Measurements from ENCODE around the gene SLC25A30. TPM values are rescaled to one million over a fixed set of nuclear protein-coding genes. Genes with fewer than 3 reads are reported as not detected.

Gene SLC25A30
- total and polyA plus RNA-seq, 9 of the 15 experiments (the other 6 are each of a cell fraction or from before 2014, with no cell fraction given): 1.1 to 11.1 (median 5.6) TPM

DNA sequence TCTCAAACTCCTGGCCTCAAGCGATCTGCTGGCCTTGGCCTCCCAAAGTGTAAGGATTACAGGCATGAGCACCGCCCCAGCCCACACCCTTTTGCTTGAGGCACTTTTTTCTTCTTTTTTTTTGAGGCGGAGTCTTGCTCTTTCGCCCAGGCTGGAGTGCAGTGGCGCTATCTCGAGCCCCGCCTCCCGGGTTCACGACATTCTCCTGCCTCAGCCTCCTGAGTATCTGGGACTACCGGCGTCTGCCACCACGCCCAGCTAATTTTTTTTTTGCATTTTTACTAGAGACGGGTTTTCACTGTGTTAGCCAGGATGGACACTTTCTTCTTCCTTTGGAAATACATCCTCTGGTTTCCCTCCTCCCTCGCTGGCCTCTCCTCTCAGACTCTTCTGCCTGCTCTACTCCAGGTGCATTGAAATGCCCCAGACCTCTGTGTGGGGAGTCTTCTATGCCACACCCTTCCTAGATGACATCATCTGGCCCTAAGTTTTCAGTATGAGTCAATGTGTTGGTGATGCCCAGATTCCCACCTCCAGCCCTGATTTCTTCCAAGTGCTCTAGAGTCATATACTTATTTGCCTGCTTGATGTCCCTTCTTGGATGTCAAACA is 56.5 kb downstream of the SLC25A30 start (continued):
- TF ChIP-seq, protein P1, sequence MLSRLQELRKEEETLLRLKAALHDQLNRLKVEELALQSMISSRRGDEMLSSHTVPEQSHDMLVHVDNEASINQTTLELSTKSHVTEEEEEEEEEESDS (CRISPR knock-in tag; IDR thresholded peaks at IDR 0.05): no peak
- 0 out of 2 replicates have a peak, but pooled peaks have one; percentile 4 for TF ChIP-seq CBFA2T3 (IDR thresholded peaks at IDR 0.05)
- TF ChIP-seq ATF7 (IDR thresholded peaks at IDR 0.05): peak; percentile 84
- TF ChIP-seq, protein P2, sequence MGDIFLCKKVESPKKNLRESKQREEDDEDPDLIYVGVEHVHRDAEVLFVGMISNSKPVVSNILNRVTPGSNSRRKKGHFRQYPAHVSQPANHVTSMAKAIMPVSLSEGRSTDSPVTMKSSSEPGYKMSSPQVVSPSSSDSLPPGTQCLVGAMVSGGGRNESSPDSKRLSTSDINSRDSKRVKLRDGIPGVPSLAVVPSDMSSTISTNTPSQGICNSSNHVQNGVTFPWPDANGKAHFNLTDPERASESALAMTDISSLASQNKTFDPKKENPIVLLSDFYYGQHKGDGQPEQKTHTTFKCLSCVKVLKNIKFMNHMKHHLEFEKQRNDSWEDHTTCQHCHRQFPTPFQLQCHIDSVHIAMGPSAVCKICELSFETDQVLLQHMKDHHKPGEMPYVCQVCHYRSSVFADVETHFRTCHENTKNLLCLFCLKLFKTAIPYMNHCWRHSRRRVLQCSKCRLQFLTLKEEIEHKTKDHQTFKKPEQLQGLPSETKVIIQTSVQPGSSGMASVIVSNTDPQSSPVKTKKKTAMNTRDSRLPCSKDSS (IDR thresholded peaks at IDR 0.05; ENCODE audit: low read depth, partially characterized antibody): no peak
- no peak for TF ChIP-seq TAL1 (IDR thresholded peaks at IDR 0.05)
- TF ChIP-seq PURB (CRISPR knock-in tag; IDR thresholded peaks at IDR 0.05; ENCODE audit: low read depth): no peak
- TF ChIP-seq, protein P3, sequence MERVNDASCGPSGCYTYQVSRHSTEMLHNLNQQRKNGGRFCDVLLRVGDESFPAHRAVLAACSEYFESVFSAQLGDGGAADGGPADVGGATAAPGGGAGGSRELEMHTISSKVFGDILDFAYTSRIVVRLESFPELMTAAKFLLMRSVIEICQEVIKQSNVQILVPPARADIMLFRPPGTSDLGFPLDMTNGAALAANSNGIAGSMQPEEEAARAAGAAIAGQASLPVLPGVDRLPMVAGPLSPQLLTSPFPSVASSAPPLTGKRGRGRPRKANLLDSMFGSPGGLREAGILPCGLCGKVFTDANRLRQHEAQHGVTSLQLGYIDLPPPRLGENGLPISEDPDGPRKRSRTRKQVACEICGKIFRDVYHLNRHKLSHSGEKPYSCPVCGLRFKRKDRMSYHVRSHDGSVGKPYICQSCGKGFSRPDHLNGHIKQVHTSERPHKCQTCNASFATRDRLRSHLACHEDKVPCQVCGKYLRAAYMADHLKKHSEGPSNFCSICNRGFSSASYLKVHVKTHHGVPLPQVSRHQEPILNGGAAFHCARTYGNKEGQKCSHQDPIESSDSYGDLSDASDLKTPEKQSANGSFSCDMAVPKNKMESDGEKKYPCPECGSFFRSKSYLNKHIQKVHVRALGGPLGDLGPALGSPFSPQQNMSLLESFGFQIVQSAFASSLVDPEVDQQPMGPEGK (CRISPR knock-in tag; IDR thresholded peaks at IDR 0.05; ENCODE audit: borderline replicate concordance): no peak
- 0 out of 4 replicates have a peak, but pooled peaks of 1 of the 2 experiments have one; percentile 17 for TF ChIP-seq FOXK2 (conservative IDR thresholded peaks at IDR 0.05 in 1 of 2, IDR thresholded peaks at IDR 0.05 in 1 of 2; ENCODE audit: low read depth in 2 of 2)
- TF ChIP-seq XRCC4 (IDR thresholded peaks at IDR 0.05; ENCODE audit: extremely low read depth, insufficient read depth, insufficient read length): no peak
- no peak for TF ChIP-seq MCM5 (IDR thresholded peaks at IDR 0.05; ENCODE audit: low read depth)
- TF ChIP-seq ZNF586 (CRISPR knock-in tag; conservative IDR thresholded peaks at IDR 0.05): no peak
- TF ChIP-seq, protein P4, sequence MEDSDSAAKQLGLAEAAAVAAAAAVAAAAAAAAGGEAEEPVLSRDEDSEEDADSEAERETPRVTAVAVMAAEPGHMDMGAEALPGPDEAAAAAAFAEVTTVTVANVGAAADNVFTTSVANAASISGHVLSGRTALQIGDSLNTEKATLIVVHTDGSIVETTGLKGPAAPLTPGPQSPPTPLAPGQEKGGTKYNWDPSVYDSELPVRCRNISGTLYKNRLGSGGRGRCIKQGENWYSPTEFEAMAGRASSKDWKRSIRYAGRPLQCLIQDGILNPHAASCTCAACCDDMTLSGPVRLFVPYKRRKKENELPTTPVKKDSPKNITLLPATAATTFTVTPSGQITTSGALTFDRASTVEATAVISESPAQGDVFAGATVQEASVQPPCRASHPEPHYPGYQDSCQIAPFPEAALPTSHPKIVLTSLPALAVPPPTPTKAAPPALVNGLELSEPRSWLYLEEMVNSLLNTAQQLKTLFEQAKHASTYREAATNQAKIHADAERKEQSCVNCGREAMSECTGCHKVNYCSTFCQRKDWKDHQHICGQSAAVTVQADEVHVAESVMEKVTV (CRISPR knock-in tag; IDR thresholded peaks at IDR 0.05): no peak
- no peak for TF ChIP-seq TAF1 (IDR thresholded peaks at IDR 0.05; ENCODE audit: control insufficient read depth, extremely low read depth, insufficient read depth, low read length, severe bottlenecking)

Measured in K562 (cell line).